DMS79 (cell line): ENCODE results near the gene HPN.
"Not testable (repeated sequence)": the region's sequence is repeated elsewhere in the genome, so short reads cannot be mapped to it uniquely, and the experiment has no call there.

Source experiments
- DNase-seq: peaks from one replicate; lab custom pipeline; 2025; lab: John Stamatoyannopoulos, UW

The HPN gene

GRCh38 chr19:35041548-35042055 is at the start of gene HPN:
Gene HPN (plus strand): TSS chr19:35041721. CDS start chr19:35042507, 786 bp downstream.
- no peak for DNase-seq

GRCh38 chr19:34992582-34992981 is 48.9 kb upstream of the HPN start:
- not testable (repeated sequence) for DNase-seq

- no peak for DNase-seq
These were observed 47.3 kb upstream of the HPN start for GRCh38 chr19:34994286-34994642.

GRCh38 chr19:34994643-34995541 is 46.6 kb upstream of the HPN start:
- DNase-seq: no peak

- no peak for DNase-seq
These were observed 46.0 kb upstream of the HPN start for GRCh38 chr19:34995551-34995950.

- DNase-seq: no peak
These were observed 44.4 kb upstream of the HPN start for GRCh38 chr19:34997071-34997617.

GRCh38 chr19:34998224-34998623 is 43.3 kb upstream of the HPN start:
- DNase-seq: not testable (repeated sequence)

GRCh38 chr19:34998777-34999497 is 42.6 kb upstream of the HPN start:
- DNase-seq: peak; percentile 75

- DNase-seq: peak; percentile 64
These were observed 41.8 kb upstream of the HPN start, which contains the start of gene GRAMD1A for GRCh38 chr19:34999498-35000337. Gene GRAMD1A (plus strand): TSS chr19:35000323. CDS start chr19:35000479, 156 bp downstream.

GRCh38 chr19:35000338-35000646 is 41.2 kb upstream of the HPN start:
- DNase-seq: no peak

- peak; percentile 6 for DNase-seq
These were observed 40.6 kb upstream of the HPN start for GRCh38 chr19:35000647-35001501.

GRCh38 chr19:35002037-35002535 is 39.4 kb upstream of the HPN start:
- DNase-seq: no peak

- DNase-seq: no peak
These were observed 36.8 kb upstream of the HPN start for GRCh38 chr19:35004517-35005255.

GRCh38 chr19:35005256-35005977 is 36.1 kb upstream of the HPN start:
- no peak for DNase-seq

- DNase-seq: not testable (repeated sequence)
These were observed 35.5 kb upstream of the HPN start for GRCh38 chr19:35006007-35006341.

GRCh38 chr19:35006342-35006998 is 35.1 kb upstream of the HPN start:
- no peak for DNase-seq

- DNase-seq: no peak
These were observed 34.5 kb upstream of the HPN start for GRCh38 chr19:35006999-35007365.

GRCh38 chr19:35007427-35007826 is 34.1 kb upstream of the HPN start:
- not testable (repeated sequence) for DNase-seq

- DNase-seq: no peak
These were observed 32.6 kb upstream of the HPN start for GRCh38 chr19:35008891-35009341.
